CD4-positive, alpha-beta T cell treated with Interleukin-15 for 1 hour (primary cell): ENCODE data around the gene USP36.
"Not testable (repeated sequence)": the region's sequence is repeated elsewhere in the genome, so short reads cannot be mapped to it uniquely, and the experiment has no call there.

Experiments
- DNase-seq: peaks from one replicate; pipeline ENCODE4 v3.0.0-alpha.2; 2020

The USP36 gene

DNA sequence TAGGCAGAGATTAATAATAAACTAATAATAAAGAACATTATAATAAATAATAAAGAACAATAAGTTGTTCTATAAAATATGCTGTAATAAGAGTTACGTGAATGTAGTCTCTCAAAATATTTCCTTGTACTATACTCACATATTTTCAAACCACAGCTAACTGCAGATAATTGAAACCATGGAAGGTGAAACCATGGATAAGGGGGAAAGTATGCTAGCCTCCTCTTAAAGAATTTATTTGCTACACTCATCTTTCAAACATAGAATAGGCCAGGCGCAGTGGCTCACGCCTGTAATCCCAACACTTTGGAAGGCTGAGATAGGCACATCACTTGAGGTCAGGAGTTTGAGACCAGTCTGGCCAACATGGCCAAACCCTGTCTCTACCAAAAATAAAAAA lies 77.1 kb downstream of the USP36 start:
- no peak for DNase-seq

DNA sequence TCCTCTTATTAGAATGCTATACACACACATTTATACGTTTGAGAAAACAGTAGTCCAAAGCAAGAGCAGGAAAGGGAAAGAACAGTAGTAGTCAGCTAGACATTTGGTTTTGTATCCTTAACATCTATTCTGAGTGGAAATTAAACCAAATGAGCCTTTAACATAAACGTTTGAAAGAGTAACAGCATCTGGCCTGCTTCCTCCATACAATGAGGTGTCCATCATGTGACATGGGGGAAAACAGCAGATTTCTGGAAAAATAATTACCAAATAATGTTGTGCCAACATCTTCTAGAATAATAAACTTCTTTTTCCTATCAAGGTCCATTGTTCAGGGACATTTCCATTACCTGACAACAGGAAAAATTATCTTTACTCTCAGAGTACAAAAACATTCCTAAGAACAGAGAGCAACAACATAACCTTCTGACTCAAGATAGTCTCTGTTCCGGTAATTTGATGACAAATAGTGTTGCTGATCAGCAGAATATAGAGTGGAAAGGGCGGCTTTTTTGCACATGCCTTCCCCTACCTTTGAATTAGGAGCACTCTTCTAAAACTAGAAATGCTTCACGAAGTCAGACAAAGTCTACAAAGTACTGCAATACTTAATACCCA lies 78.7 kb downstream of the USP36 start:
- DNase-seq = no peak

- no peak for DNase-seq
Observed at GRCh38 chr17:78759969-78760352, 80.7 kb downstream of the USP36 start.

- DNase-seq = peak; percentile 91
Observed at GRCh38 chr17:78759203-78759968, 81.2 kb downstream of the USP36 start.

DNA sequence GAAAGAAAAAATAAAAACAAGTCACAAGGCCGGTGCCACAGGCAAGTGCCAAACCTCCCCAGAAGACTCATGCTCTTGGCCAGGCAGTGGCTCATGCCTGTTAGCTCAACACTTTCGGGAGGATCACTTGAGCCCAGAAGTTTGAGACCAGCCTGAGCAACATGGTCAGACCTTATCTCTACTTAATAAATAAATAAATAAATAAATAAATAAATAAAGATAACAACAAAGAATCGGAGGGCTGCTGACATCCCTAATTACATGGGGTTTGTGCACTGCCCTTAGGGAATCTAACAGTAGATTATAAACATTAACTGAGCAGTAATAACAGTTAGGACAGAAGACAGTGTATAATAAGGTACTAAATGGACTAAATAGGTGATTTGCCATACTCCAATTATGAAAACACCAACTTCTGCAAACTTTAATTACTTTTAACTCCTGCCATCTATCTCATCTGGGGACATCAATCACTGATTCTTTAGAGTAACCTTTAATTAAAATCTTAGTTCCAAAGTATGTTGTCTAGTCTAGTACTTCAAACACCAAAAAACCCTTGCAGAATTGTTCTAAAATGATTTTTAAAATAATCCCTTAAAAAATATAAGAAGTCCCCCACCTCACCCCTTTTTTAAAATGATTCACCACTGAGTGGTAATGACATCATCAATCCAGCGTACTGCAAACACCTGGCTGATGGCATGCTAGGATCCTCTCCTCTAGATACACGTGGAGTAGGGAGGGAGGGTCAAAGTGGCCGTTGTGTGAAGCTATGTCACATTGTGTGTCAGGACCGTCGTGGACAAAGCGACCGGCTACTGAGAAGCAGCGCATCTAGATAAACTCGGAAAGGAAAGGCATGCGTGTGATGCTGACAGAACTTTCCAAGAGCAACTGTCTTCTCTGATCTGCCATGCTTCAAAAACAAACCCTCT lies 87.0 kb downstream of the USP36 start:
- DNase-seq = peak; percentile 69

DNA sequence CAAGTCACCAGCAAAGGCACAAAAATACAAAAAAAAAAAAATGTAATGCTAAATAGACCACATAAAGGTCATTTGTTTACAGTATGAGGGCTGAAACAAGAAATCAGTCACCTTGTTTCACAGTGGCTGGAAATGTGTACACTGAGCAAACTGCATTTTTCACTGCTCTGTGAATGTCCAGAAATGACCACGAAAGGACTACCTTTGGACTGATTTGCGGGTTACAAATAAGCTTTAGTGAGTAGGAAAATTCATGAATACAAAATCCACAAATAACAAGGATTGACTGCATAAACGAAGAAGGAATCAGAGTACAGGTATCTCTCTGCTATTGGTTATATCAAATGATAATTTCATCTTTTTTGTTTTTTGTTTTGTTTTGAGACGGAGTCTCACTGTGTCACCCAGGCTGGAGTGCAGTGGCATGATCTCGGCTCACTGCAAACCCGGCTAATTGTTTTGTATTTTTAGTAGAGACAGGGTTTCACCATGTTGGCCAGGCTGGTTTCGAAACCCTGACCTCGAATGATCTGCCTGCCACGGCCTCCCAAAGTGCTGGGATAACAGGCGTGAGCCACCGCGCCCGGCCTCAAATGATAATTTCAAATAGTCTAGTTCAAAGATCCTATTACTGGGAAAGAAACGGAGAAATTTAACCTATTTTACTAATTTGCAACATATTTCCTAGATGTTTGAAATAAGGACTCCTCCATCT lies 89.0 kb downstream of the USP36 start:
- no peak for DNase-seq

DNA sequence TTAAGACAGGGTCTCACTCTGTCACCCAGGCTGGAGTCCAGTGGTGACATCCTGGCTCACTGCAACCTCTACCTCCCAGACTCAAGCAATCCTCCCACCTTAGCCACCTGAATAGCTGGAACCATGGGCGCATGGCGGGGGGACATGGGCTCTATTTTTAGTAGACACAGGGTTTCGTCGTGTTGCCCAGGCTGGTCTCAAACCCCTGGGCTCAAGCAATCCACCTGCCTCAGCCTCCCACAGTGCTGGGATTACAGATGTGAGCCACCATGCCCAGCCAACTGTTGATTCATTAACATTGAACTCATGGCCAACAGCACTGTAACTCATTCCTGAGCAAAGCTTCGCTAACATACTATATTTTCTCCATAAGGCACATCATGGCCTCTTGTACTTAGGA lies 89.6 kb downstream of the USP36 start:
- DNase-seq = not testable (repeated sequence)

GRCh38 chr17:78748730-78749317 lies 91.8 kb downstream of the USP36 start:
- DNase-seq = peak; percentile 90

GRCh38 chr17:78748048-78748729 lies 92.4 kb downstream of the USP36 start:
- DNase-seq = peak; percentile 45

GRCh38 chr17:78747488-78747887 lies 93.1 kb downstream of the USP36 start:
- no peak for DNase-seq

GRCh38 chr17:78746949-78747269 lies 93.7 kb downstream of the USP36 start:
- no peak for DNase-seq

GRCh38 chr17:78746263-78746948 lies 94.2 kb downstream of the USP36 start:
- no peak for DNase-seq
